Activated CD8-positive, alpha-beta T cell treated with anti-CD3 and anti-CD28 coated beads for 36 hours (primary cell): ENCODE data around the gene LRRC1. TPM values are rescaled to one million over a fixed set of nuclear protein-coding genes. Genes with fewer than 3 reads are reported as not detected.

Experiments used
- ATAC-seq: fragments of 200-7000 bp; cut with Tn5 transposase; one replicate; pipeline ENCODE4 v1.10.0; 2021; ENCODE audit warnings: mild to moderate bottlenecking, moderate library complexity
- CTCF ChIA-PET: fragments of 350-600 bp; sonication (Branson Sonifier 250); formaldehyde crosslinking; loops from one replicate; lab custom pipeline; 2021; ENCODE audit warnings: antibody characterized with exemption; lab: Charles Lee
- POLR2A ChIA-PET: fragments of 350-600 bp; sonication (Branson Sonifier 250); formaldehyde crosslinking; loops from one replicate; lab custom pipeline; 2021; ENCODE audit warnings: antibody characterized with exemption; lab: Charles Lee
- DNase-seq: peaks from one replicate; pipeline ENCODE4 v3.0.0-alpha.2; 2020
- H3K27ac Mint-ChIP-seq: one replicate; pipeline ENCODE4 v1.8.0; 2021; ENCODE audit warnings: mild to moderate bottlenecking, mixed read lengths
- H3K27me3 Mint-ChIP-seq: one replicate; pipeline ENCODE4 v1.8.0; 2021; ENCODE audit warnings: mixed read lengths
- H3K36me3 Mint-ChIP-seq: one replicate; pipeline ENCODE4 v1.8.0; 2021; ENCODE audit warnings: low read depth, mixed read lengths
- H3K4me1 Mint-ChIP-seq: one replicate; pipeline ENCODE4 v1.8.0; 2021; ENCODE audit warnings: low read depth, mixed read lengths
- H3K4me3 Mint-ChIP-seq: one replicate; pipeline ENCODE4 v1.8.0; 2021; ENCODE audit warnings: mild to moderate bottlenecking, moderate library complexity, mixed read lengths
- H3K9me3 Mint-ChIP-seq: one replicate; pipeline ENCODE4 v1.8.0; 2021; ENCODE audit warnings: mixed read lengths
- intact Hi-C: fragments of 100-400 bp; cut with micrococcal nuclease; formaldehyde crosslinking; loops from one replicate; pipeline ENCODE4 v1.10.0; 2022
- total RNA-seq, 2 experiments: library from RNA; stranded (reverse); gene quantifications; one replicate each; pipeline ENCODE4 v1.2.3, GENCODE V29; 2021
- TF ChIP-seq, protein P1 (sequence below): fragments of 200-600 bp; IDR thresholded peaks from one replicate; pipeline ENCODE4 v1.8.0; 2022; ENCODE audit warnings: antibody characterized with exemption, mild to moderate bottlenecking

The LRRC1 gene
- total RNA-seq, 2 experiments from 2014 or later = 1.9 to 2.5 TPM

DNA sequence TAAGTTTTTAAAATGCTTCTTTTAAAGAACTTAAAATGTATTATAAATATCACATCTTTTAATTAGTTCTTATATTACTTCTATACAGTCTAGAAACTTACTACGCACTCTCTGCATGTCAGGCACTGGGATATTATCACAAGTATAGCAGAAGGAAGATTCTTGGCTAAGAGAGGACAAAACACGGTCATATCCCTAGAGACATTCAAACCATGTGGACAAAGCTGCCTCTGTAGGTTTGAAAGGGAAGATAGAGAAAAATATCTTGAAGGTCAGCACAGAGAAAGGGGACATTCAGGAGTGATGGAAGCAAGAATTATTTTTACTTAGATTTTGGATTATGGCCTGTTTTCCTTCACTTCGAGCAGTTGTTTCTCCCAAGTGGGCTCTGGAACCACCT is 64.1 kb downstream of the LRRC1 start:
- Mint-ChIP-seq H3K9me3 (no peaks in the 10 kb centered on the region), H3K4me1 (peaks cover 12% of the 10 kb centered on the region), H3K4me3 (no peak overlapping the region), H3K36me3 (no peaks in the 10 kb centered on the region), H3K27ac (no peak overlapping the region), H3K27me3 (no peaks in the 10 kb centered on the region)
- ChIA-PET POLR2A (no interaction called here), CTCF (no interaction called here)
- ATAC-seq = no peak
- intact Hi-C loops = no loop called here
- no peak for DNase-seq
- TF ChIP-seq, protein P1, sequence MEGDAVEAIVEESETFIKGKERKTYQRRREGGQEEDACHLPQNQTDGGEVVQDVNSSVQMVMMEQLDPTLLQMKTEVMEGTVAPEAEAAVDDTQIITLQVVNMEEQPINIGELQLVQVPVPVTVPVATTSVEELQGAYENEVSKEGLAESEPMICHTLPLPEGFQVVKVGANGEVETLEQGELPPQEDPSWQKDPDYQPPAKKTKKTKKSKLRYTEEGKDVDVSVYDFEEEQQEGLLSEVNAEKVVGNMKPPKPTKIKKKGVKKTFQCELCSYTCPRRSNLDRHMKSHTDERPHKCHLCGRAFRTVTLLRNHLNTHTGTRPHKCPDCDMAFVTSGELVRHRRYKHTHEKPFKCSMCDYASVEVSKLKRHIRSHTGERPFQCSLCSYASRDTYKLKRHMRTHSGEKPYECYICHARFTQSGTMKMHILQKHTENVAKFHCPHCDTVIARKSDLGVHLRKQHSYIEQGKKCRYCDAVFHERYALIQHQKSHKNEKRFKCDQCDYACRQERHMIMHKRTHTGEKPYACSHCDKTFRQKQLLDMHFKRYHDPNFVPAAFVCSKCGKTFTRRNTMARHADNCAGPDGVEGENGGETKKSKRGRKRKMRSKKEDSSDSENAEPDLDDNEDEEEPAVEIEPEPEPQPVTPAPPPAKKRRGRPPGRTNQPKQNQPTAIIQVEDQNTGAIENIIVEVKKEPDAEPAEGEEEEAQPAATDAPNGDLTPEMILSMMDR = no peak

DNA sequence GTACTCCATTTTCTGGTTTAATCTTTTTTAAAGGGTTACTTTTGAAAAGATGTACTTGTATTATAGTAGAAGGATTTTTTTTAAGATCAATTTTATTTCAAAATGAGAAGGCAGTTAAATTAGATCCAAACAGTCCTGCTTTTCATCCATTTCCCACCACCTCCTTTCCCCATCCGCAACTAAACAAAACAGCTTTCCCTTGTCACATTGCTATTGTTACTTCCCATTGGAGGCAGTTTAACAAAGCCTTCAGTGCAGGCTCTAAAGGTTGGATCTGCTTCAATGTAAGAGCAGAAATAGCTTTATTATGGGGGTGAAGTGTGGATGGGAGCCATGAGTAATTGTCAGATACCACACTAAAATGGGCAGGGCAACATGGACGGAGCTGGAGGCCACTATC is 65.7 kb downstream of the LRRC1 start:
- no peak overlapping the region for H3K4me3 Mint-ChIP-seq
- TF ChIP-seq, protein P1 = no peak
- peaks cover 2% of the 10 kb centered on the region for H3K4me1 Mint-ChIP-seq
- ATAC-seq (no peak), DNase-seq (no peak)
- no peak overlapping the region for H3K27ac Mint-ChIP-seq
- no peaks in the 10 kb centered on the region for H3K36me3 Mint-ChIP-seq
- ChIA-PET CTCF (no interaction called here), POLR2A (no interaction called here)
- no peaks in the 10 kb centered on the region for H3K27me3 Mint-ChIP-seq
- intact Hi-C loops = no loop called here
- no peaks in the 10 kb centered on the region for H3K9me3 Mint-ChIP-seq

DNA sequence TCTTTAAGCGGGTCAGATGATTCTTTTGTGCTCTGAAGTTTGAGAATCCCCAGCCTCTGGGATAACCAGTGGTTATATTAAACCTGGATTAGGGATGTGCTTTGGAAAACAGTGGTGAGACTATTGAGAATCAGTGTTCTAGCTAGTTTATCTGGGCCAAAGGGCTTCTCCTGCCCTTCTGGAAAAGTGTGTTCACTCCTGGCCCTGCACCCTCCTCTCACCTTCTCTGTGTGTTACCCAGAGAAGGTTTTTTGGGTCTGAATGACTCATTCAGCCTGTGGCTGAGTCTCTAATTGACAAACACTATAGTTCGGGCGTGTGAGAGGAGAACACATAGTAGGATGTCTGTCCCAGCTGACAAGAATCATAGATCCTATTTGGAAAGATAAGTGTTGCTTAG is 66.7 kb downstream of the LRRC1 start:
- Mint-ChIP-seq H3K4me1 (peaks cover 2% of the 10 kb centered on the region), H3K36me3 (no peaks in the 10 kb centered on the region), H3K27me3 (no peaks in the 10 kb centered on the region), H3K9me3 (no peaks in the 10 kb centered on the region), H3K27ac (no peak overlapping the region), H3K4me3 (no peak overlapping the region)
- no peak for DNase-seq
- ChIA-PET POLR2A (no interaction called here), CTCF (no interaction called here)
- TF ChIP-seq, protein P1 = no peak
- intact Hi-C loops = no loop called here
- no peak for ATAC-seq

DNA sequence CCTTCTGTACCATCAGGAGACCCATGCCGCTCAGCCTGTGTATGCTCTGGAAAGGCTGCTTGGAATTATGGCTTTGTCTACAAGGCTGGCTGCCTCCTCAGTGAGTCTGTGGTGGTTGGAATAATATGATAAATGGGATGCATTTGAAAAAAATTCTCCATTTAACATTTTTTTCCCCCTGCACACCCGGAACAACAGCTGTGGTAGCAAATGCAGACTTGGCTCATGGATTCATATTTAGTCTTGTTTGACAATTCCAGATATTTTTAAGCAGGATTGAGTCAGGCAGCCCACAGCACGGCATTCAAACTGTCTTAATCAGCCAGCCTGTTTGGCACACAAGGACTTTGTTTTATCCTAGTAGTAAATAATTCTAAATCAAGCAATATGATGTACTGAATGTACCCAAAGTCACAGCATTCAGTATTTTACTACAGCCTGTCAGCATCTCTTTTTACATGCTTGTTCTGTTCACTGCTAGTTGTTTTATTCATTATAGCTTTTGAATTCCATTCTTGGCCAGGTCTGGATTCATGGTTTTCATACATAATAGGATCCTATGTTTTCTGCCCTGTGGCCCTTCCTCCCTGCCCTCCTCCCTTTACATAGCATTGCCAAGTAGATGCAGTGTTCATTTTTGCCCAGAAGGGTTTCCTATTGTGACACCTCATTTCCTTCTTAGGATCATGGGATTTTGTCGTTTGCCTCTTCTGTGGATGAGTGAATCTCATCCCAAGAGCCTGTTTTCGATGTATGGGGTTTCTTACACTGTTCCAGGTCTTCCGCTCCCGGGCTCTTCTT is 68.1 kb downstream of the LRRC1 start:
- no peaks in the 10 kb centered on the region for H3K27me3 Mint-ChIP-seq
- TF ChIP-seq, protein P1 = no peak
- ChIA-PET CTCF (no interaction called here), POLR2A (no interaction called here)
- intact Hi-C loops = no loop called here
- no peak overlapping the region for H3K4me3 Mint-ChIP-seq
- peaks cover 2% of the 10 kb centered on the region for H3K4me1 Mint-ChIP-seq
- ATAC-seq (no peak), DNase-seq (no peak)
- no peaks in the 10 kb centered on the region for H3K36me3 Mint-ChIP-seq
- H3K27ac Mint-ChIP-seq = no peak overlapping the region
- no peaks in the 10 kb centered on the region for H3K9me3 Mint-ChIP-seq

DNA sequence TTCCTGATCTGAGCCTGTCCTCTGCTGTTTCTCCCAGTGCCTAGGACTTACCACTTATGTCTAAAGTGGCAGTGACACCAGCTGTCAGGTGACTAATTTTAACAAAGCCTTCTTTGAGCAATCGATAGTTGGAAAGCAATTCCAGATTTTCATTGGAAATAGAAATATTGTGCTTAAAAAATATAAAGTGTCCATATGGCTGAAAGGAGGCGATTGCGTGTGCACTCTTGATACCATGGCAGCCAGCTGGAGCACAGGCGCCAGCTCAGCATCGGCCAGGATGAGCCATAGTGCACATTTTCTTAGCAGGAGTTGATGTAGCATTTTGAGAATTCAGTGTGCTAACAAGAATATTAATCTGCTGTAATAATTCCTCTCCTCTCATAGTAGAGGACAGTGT is 70.0 kb downstream of the LRRC1 start:
- intact Hi-C loops = no loop called here
- ChIA-PET POLR2A (no interaction called here), CTCF (no interaction called here)
- ATAC-seq = no peak
- H3K27ac Mint-ChIP-seq = no peak overlapping the region
- H3K9me3 Mint-ChIP-seq = no peaks in the 10 kb centered on the region
- TF ChIP-seq, protein P1 = no peak
- DNase-seq = no peak
- no peak overlapping the region for H3K4me3 Mint-ChIP-seq
- peaks cover 2% of the 10 kb centered on the region for H3K4me1 Mint-ChIP-seq
- H3K27me3 Mint-ChIP-seq = no peaks in the 10 kb centered on the region
- H3K36me3 Mint-ChIP-seq = no peaks in the 10 kb centered on the region
